SH-SY5Y (cell line): ENCODE results near the gene FOXP4.

Source experiments
- GATA2 ChIP-seq: IDR thresholded peaks from 2 replicates; pipeline ENCODE4 v1.6.1; 2011; ENCODE audit warnings: mild to moderate bottlenecking, low read depth, low read length
- GATA3 ChIP-seq: IDR thresholded peaks from 2 replicates; pipeline ENCODE4 v1.6.1; 2011; ENCODE audit warnings: low read depth, mild to moderate bottlenecking, low read length, moderate library complexity

FOXP4 gene

DNA sequence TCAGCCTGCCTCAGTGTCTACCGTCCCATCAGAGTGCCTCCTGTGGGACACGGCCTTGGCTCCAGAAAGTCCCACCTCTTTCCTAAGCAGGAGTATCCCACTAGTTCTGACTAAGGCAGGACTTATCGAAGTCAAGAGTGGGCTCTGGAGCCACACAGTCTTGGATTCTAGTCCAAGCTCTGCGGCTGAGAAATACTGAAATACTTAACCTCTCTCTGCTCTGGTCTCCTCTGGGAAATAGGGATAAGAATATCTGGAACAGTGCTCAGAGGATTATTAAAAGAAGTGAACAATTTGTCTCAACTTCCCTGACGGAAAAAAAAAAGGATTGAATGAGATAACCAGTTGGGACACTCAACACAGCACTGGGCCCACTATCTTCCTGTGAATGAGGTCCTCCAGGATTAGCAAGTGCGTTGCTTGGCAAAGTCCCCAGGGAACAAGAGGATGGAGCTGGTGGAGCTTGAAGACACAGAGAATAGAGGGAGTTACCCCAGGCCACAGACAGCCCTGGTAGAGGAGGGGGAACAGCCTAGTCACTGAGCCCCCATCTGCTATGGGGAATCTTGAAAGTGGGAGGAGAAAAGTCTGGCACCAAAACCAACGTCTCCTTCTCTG is 34.6 kb upstream of the FOXP4 start:
- no peak for TF ChIP-seq GATA3
- TF ChIP-seq GATA2: no peak

DNA sequence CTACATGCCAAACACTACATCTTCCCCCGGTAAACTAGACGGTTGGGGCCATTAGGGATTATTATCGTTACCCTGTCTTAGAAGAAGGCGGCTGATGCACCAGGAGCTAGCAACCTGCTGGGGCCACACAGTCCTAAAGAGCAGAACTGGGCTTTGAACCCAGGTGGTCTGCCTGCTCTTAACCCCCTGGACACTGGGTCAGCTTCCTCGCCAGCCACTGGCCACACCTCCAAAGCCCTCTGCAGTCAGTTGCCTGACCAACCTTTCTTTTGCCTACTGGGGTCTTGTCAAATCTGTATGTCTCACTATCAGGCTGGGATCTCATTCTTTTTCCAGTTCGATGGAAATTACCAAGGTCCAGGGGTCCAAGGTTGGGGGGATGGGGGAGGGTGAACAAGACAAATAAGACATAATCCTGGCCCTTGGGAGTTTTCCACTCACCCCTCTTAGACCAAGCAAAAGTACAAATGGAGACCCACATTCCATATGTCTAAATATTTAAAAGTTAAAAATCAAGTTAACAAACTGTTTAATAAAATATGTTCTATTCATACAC is 34.0 kb upstream of the FOXP4 start:
- TF ChIP-seq GATA3: no peak
- TF ChIP-seq GATA2: no peak

DNA sequence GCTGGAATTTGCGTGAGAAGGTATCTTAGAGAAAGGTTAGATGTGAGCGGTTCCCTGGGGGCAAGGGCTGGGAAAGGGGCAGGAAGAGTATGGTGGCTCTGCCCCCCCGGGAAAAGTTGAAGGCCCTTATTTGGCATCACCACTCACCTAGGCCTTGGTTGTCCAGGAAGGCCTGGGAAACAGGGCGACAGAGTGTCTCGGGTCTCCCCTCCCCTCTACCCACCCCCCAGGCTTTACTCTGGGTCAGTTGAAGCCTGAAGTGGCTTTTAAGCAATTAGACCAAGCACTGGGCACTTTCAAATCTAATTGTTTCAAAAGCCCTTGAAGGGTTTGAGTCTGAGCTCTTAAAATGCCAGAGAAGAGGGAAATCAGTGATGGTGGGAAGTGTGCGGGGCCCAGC is 30.2 kb upstream of the FOXP4 start:
- TF ChIP-seq GATA2 (no peak), GATA3 (no peak)

DNA sequence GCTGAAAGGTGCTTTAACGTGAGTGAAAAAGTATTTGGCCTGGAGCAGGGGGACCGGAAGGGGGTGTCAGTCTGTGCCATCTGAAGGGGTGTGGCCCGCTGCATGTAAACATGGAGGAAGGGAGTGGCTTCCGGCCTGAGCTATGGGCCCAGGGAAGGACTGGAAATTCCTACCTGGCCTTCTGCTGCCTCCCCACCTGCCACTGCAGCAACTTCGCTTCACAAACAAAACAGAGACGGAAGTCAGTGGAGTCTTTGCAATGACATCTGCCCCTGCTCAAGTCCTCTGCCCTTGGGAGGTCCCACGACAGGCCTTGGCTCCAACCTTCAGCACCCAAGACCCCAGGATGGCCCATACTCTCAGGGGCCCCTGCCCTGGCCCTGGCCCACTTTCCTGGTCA is 28.1 kb upstream of the FOXP4 start:
- TF ChIP-seq GATA3 (no peak), GATA2 (no peak)

DNA sequence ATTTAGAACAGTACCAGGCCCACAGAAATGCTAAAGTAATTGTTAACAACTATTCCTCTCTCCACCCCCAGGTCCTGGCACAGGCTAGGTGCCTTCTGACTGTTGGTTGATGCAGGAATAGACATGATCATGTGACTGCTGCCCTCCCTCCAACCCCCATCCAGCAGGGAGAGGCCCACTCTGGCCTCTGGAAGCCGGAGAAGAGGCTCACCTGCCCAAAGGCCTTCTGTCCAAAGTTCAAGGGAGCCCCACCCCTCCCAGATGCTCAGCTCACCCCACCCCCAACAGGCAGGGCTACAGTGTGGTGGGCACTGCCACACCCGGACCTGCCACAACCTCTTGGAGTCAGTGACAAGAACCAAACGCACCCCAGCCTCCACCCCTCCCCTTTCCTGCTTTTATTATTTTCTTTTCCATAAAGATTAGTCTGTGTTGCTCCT is 26.9 kb upstream of the FOXP4 start:
- TF ChIP-seq GATA3: no peak
- no peak for TF ChIP-seq GATA2

DNA sequence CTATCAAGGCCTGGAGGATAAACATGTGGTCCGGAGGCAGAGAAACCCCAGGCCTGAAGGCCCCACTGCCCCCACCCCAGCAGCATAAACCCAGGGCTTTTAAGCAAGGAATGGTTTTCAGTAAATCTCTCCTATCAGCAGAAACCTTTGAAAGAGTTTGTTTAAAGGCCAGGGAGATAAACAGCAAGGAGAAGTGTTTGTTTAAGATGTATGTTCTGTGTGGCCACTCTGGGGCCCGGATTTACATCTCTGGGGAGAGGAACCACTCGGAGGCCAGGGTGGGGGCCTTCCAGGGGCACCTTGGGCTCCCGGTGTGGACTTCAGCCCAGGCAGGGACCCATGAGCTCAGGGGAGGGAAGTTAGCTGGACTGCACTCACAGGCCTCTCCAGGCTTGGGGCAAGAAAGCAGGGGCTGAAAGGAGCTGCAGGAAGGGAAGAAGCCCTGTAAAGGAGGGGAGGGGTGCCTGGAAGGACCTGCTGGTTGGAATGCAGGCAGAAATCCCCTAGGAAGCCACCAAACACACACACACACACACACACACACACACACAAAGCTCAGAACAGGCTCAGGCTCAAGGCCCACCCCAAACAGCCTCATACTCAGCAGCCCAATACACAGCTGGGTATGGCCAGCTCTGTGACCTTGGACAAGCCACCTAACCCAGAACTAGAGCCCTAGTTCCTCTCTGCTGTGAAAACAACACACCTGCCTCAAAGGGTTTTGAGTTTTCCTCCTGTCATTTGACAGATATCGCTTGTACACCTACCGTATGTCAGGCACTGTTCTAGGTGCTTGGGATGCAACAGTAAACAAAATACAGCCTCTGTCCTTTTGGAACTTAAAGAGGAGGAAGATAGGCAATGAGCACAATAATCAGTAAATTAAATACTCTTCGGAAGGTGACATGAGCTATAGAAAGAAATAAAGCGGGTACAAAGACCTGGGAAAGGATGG is 26.2 kb upstream of the FOXP4 start:
- TF ChIP-seq GATA3: no peak
- no peak for TF ChIP-seq GATA2

DNA sequence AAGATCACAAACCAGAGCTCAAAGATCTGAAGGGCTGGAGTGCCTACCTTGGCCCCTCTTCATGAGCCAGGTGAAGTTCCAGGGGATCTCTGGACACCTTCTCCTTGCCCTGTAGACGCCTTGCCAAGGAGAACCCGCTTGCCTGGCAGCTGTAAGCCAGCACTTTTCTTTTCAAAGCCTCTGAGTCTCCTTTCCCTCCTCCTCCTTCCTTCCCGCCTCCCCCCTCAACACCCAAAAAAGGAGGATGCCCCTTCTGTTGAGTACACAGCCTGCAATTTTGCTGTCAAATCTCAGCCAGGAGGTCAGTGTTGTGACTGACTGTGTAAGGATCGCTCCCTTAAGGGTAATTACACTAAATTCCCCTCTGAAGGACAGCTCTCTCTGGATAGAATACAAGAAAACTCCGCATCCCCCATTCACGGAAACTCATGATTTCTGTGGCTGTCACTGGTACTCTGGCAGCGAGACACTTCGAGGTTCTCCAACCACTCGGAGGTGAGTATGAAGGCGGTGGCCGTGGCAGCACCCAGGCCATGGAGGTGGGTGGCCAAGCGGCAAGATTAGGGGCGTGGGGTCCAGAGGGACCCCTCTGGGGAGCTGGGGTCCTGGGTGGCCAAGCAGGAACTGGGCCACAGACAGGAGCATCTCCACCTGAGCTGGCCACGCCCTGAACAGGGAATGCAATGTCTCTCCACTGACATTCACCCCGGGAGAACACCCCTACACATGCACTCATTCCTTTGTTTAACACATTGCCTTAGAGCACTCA is 23.2 kb upstream of the FOXP4 start:
- TF ChIP-seq GATA3 (no peak), GATA2 (no peak)

DNA sequence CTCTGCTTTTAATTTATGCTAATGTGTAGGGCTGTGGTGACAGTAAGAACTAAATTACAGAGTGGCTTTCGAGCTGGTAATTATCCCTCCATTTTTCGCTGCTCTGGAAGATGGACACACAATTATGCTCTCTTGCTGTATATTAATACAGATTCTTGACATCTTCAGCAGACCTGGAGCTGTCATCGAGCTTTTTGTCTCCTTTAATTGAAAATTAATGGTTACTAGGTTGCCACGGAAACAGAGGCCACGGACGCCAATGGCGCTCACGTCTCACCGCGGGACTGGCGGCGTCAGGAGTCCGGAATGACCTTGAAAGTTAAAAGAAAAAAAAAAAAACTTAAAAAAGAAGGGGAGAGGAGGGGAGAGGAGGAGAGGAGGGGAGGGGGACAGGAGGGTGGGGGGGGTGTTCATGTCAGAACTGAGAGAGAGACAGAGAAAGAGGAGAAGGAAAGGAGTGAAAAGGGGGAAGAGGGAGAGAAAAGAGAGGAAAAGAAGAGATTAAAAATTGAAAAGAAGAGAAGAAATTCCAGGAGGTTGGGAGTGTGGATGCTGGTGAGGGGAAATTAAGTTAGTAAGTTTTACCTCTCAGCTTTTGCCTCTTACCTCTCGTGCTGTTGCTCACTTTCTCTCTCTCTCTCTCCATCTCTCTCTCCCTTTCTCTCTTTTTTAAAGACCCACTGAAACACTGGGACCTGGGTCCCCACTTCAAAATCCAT is 22.1 kb upstream of the FOXP4 start:
- TF ChIP-seq GATA3 (no peak), GATA2 (no peak)

DNA sequence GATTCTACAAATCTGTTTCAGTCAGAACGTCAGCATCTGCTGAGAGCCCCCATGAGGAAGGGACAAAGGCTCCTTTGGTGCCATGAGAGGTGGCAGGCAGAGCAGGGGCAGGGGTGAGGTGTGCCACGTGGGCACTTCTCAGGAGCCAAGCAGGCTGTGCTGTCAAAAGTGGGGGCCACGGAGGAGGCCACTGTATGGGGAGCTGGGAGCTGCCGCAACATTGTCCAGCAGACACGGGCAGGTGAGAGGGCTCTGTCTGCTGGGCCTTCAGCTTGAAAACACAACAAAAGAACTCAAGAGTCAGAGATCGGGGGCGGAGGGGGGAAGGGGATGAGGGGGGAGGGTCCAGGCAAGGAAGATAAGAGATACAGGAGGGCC is 21.6 kb upstream of the FOXP4 start:
- TF ChIP-seq GATA2 (no peak), GATA3 (no peak)

DNA sequence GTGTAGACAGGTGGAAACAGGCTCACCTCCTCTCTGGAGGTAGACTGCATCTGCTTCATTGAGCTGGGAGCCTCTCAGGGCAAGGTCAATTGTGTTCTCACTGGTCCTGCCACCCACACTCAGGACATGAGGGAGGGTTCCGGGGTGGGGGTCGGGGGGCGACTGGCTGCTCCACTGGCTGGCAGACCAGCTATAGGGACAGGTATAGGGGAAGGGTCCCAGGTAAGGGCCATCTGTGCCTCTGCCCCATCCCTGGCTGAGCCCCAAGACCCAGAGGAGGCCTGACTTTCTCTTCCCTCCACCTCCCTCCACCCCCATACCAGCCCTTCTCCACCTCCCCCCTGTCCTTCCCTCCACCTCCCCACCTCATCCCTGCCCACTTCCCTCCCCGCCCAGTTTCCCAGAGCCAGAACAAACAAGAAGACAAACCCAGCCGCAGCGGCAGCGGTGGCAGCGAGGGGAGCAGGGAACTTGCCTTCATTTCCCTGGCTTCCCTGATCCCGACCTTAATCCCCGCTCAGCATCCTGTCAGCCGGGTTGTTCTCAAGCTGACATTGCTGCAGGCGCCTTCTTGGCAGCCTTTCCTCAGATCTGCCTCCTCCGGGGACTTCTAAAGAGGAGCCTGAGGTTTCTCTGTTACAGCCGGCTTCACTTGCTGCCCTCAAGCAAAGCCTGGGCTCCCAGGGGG is 18.3 kb upstream of the FOXP4 start:
- TF ChIP-seq GATA3 (no peak), GATA2 (no peak)

DNA sequence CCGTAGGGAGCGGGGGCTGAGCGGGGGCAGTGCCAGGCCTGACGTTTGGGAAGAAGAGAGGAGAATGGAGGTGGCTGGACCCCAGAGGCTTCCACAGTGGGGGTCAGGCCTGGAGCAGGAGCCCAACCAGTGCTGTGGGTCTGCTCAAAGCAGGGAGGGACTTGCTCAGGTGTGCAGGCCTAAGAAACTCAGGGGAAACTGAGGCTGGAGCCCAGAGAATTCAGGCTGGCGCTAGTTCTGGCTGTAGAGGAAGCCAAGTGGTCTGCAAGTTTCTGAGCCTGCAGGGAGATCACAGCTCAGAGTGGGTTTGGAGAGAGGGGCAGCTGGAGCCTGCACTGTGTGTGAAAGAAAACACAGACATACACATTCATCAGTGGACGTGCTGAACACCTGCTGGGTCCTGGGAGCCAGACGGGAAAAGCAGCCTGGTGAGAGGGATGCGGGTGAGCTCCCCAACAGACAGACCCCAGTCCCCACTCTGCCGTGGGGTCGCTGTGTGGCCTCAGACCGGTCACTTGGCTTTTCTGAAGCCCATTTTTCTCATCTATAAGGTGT is 17.7 kb upstream of the FOXP4 start:
- no peak for TF ChIP-seq GATA2
- TF ChIP-seq GATA3: no peak

DNA sequence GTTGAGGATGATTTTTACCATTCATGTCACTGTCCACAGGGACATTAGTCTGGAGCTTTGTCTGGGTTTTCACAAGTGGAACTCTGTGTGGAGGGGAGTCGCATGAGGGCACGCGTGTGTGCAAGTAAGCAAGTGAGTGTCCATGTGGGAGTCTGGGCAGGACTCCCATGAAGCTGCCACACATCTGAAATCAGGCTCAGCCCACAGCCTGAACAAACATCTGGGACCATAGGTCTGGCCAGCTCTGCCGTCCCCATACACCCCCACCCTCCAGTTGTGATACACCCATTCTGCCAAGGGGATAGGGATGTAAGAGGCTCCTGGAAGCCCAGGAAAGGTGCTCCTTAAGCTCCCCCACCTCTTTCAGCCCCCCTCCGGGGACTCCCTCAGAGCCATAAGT is 17.1 kb upstream of the FOXP4 start:
- TF ChIP-seq GATA2 (no peak), GATA3 (no peak)

DNA sequence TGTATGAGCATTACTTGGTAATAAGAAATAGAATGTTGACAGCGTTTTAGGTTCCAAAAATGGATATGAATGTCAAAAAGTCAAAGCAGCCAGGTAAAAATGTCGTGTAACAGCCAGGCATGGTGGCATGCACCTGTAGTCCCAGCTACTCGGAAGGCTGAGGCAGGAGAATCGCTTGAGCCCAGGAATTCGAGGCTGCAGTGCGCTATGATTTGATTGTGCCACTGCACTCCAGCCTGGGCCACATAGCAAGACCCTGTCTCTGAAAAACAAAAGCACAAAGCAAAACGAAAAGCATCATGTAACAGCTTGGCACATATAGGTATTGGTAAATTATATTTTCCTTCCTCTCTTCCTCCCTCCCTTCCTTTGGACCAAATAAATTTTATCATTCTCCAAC is 16.2 kb upstream of the FOXP4 start:
- TF ChIP-seq GATA2 (no peak), GATA3 (no peak)

DNA sequence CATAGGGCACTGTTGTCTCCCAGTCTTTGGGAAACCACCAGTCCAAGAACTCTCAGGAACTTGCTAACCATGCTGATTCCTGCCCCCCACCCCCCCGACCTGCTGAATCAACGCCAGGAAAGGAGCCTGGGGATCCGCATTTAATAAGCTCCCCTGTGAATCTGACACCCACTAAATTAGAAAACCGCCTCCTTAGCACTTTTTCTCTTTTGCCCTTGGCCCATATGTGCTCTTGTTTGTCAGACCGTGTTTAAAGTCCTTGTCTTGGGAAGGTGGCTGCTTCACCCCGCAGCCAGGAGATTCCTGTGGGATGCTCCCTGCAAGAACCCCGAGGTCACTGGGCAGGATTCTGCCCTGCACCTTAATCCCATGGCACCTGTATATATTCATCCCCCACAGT is 15.7 kb upstream of the FOXP4 start:
- TF ChIP-seq GATA3: no peak
- TF ChIP-seq GATA2: no peak

DNA sequence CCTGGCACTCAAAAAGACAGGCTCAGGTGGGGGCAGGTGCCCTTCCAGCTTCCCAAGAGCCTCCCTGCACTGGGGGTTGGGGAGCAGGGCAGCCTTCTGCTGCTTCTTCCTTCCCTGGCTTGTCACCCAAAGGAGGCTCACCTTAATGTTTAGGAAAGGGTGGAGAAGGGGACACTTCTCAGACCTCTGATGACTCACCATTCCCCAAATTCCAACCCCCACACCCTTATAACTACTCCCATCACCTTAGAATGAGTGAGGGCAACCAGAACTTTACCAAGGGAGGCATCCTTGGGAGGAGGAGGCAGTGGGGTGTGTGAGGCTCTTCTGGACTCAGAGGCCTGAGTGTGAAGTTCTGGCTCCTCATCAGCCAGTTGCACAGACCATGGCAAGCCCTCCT is 15.2 kb upstream of the FOXP4 start:
- no peak for TF ChIP-seq GATA2
- no peak for TF ChIP-seq GATA3
